Hepatic stellate cell (primary cell): ENCODE data around the gene AQP12B.
"Not testable (repeated sequence)": the region's sequence is repeated elsewhere in the genome, so short reads cannot be mapped to it uniquely, and the experiment has no call there.

Source experiments
- DNase-seq: peaks from one replicate; pipeline ENCODE4 v3.0.0; 2011; ENCODE audit warnings: low spot score

Gene AQP12B

DNA sequence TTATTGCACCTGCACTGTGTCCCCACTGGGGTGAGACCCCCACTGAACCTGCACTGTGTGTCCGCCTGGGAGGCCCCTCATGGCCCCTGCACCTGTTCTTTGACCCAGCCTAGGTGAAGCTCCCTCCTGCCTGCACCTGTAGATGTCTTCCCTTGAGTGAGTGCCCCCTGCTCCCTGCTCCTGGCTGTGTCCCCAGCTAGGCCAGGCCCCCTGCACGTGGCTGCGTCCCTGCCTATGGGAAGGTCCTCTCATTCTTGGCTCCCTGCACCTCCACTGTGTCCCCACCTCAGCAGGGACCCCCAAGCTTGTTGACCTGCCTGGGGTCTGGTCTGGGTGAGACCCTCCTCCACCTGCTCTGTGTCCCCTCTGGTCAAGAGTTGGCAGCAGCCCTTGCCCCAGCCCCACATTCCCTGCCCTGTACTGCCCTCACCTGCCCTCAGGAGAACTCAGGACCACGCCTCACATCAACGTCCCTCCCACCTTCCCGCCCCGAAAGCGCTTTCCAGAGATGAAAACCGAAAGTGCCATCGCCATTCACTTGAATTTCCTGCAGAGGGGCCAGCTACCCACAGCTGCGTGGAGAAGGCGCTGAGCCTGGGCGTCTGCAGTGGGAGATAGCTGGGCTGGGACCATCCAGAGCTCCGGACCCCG lies 769 bp upstream of the AQP12B start:
- not testable (repeated sequence) for DNase-seq

DNA sequence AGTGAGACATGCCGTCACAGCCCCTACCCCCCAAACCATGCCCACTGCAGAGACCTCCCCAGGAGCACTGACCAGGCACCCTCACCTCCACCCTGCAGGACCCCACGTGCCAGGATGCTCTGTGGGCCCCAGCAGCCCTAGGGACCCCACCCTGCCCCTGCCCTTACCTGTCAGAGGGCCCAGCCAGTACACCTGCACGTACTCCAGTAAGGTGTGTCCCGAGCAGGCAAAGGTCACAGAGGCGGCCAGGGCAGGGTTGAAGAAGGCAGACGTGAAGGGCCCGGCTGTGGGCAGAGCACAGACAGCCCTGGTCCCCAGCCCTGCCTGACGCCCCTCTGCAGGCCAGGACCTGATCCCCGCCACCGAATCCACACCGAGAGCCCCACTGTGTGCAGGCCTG lies 2.5 kb downstream of the AQP12B start:
- not testable (repeated sequence) for DNase-seq

DNA sequence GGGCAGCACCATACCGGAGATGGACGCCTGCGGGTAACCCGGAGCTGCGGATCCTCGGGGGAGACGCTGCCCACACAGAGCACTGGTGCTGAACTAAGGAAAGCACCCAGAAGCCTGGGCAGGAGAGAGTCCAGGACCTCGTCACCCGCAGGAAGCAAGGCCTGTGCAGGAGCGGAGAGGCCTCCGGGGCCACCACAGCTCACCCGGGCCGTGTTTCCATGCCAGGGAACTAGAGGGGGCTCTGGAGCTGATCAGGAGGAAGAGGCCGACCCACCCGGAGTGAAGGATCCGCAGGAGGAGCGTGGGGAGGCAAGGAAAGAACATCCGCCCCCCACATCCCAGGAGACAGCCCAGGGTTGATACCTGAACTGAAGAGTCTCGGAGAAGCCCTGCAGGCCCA lies 3.8 kb downstream of the AQP12B start:
- not testable (repeated sequence) for DNase-seq

DNA sequence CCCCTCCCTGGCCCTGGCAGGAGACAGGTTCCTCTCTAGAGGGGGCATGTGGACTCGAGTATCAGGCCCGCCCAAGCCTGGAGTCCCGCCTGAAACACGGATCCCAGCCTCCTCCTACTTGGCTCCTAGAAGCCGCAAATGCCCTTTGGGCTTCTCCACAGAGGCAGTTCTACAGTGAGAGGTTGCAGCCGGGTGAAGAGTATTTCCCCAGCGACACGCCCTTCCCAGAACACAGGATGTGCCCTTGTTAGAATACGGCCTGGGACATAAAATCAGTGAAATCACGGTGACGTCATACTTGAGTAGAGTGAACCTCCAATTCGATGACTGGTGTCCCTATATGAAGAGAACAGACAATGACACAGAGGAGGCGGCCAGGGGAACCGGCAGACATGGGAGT lies 4.6 kb downstream of the AQP12B start:
- not testable (repeated sequence) for DNase-seq

DNA sequence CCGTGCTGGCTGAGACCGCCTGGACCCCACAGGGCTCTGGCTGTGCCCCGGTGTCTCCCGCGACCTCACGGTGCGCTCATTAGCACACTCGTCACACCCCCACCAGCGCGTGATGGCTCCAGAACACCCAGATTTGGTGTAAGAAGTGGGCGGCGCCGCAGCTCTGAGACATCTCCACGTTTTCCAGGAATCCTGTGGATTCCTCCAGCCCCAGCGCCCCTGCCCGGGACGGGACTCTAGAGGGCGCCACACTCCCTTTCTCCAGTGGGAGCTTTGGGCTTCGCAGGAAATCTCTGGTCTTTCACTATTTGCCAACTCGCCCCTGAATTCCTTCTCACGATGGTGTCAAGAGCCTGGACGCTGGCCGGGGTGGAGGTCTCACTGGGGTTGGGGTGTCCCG lies 7.3 kb downstream of the AQP12B start:
- DNase-seq, result not testable (repeated sequence)

DNA sequence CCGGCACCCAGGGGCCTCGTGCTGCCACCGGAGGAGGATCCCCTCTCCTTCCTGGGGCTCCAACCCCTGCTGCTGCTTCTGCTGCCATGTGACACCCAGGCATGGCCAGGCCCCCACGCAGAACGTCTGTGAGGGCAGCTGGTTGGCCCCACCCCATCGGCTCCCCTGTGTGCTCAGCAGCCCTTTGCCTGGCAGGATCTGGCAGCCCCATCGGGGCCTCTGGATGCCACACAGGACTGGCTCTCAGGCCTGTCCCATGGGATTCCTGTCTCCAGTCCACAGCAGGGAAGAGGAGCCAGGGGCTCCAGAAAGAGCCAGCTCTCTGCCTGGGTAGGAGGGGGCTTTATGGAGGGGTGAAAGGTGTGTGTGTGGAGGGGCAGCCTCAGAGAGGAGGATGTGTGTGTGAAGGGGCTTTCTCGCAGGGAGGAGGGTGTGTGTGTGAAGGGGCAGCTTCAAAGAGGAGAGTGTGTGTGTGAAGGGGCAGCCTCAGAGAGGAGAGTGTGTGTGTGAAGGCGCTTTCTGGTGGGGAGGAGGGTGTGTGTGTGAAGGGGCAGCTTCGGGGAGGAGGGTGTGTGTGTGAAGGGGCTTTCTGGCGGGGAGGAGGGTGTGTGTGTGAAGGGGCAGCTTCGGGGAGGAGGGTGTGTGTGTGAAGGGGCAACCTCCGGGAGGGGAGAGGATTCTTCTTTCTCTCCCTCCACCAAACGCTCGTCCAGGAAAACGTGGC lies 8.1 kb downstream of the AQP12B start:
- DNase-seq, result not testable (repeated sequence)

DNA sequence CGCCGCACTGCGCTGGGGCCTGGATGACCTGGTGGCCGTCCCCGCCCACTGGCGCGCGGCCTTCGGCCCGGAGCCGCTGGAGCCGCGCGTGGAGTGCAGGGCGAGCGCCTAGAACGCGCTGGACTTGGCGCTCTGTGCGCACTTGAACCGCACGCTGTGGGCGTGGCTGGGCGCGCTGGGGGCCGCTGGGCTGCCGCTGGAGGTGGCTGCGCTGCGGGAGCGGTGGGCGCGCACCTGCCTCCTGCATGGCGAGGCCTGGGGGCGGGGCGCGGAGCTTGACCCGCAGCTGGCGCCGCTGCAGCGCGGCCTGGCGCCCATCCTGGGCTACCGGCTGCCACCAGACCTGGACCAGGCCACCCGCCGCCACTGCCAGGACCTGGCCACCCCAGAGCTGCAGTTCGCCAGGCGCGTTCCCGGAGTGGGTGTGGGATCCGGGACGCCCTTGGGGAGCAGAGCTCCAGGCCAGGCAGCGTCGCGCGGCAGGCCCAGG lies 9.9 kb downstream of the AQP12B start:
- no peak for DNase-seq

DNA sequence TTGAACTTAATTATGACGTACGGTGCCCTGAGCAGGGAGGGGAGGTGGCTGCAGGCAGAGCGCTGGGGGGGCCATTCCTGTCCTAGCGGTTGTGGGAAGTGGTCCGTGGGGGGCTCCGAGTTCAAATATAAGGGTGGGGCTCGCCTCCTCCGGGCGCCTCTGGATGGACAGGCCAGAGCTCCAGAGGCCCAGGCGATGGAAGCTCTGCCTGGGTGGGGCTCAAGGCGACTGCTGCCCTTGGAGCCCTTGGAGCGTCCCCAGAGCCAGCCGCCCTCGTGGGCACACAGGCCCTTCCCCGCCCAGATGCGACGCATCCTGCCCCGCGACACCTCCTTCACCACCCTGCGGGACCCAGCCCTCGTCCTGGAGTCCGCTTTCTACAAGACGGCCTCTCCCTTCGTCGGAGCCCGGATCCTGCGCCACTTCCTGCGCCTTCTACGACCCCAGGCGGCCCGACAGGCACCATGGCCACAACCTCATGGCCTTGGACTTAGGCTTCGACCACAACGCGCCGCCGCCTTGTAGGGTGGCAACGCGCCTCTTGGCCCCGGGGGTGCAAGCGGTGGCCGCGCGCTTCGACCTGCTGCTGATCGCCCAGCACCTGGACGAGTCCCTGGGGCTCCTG lies 10.5 kb downstream of the AQP12B start:
- no peak for DNase-seq

DNA sequence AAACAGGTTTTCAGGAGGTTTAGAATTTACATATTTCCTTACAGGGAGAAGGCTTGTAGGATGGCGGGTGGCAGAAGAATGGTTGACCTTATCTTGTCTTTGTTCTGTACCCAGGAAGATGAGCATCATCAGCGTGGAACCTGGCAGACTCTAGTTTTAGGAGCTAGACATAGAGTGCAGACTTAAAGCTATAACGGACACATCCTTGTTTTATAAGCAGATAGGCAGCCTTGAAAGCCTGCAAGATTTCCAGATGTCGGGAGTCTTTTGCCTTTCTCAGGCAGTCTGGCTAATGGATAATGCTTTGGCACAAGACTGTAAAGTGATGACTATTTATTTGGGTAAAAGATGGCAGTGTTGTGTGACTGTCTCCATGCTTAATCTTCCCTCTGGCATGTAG lies 11.7 kb downstream of the AQP12B start:
- no peak for DNase-seq

DNA sequence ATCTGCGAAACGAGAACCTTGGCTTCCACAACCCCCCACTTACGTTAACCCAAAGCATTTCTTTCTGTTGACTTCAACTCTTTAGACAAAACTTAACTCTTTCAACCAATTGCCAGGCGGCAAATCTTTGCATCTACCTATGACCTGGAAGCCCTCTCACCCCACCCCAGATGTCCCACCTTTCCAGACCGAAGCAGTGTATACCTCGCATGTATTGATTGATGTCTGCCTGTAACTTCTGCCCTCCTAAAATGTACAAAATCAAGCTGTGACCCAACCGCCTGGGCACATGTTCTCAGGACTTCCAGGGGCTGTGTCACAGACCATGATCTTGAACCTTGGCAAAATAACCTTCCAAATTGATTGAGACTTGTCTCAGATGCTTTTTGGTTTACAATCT lies 12.3 kb downstream of the AQP12B start:
- DNase-seq, result no peak

DNA sequence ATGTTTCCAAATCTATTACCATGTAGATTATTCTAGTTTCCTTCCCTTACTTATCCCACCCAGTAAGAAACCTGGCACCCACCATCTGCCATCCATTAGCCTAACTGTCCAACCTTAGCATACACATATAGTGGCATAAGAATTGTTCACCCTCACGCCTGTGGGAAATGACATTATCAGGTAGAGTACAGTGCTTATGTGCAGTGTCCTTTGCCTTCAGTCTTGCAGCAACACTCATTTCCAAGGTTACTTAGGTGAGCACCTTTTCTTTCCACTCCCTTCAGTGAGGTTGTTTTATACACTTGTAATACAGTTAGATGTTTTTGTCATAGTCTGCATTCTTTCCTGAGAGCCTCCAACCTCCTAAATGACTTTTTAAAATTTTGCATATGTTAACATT lies 18.1 kb downstream of the AQP12B start:
- DNase-seq, result no peak

DNA sequence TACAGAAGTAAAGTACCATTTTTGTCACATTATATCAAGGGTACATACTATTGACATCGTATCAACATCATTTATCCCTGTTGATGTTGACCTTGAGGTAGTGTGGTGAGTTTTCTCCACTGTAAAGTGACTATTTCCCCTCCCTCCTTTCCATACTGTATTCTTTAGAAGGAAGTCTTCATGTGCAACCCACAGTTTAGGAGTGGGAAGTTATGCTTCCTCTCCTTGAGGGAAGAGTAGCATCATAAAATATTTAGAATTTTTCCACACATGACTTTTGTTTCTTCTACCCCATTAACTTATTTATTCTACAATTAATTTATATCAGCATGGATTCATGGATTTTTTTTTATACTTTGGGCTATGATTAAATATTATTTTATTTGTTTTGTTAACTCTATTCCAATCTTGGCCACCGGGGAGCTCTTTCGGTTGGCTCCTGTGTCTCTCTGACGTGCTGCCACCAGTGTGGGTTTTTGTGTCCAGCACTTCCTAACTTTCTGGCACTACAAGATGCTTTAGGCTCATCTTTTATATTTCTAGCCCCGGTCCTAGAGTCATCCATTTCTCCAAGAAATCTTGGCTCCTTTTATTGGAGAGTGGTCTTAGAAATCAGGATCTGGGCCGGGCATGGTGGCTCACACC lies 19.0 kb downstream of the AQP12B start:
- no peak for DNase-seq

DNA sequence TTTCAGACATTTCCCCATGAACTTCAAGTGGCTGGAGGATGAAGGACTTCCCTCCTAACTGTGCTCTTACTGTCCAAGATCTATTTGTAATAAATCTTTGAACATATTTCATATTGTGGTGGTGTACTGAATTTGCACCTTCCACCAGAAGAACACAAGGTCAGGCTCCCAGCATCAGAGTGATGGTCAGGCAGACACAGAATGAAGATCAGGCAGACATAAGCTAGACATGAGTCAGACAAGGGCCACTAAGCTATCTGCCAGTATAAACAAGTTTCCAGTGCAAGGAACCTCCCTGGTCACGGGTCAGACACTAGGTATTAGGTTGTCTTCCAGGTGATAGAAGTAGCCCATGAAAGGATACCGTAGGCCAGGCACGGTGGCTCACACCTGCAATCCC lies 20.0 kb downstream of the AQP12B start:
- DNase-seq, result no peak

DNA sequence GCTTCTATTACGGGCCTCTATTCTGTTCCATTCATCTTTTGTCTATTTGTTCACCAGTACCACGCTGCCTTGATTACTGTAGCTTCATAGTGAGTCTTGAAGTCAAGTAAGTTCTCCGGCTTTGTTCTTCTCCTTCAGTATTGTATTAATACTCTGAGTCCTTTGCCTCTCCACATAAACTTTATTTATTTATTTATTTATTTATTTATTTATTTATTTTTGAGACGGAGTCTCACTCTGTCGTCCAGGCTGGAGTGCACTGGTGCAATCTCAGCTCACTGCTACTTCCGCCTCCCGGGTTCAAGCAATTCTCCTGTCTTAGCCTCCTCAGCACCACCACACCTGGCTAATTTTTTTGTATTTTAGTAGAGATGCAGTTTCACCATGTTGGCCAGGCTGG lies 22.8 kb downstream of the AQP12B start:
- DNase-seq, result not testable (repeated sequence)

DNA sequence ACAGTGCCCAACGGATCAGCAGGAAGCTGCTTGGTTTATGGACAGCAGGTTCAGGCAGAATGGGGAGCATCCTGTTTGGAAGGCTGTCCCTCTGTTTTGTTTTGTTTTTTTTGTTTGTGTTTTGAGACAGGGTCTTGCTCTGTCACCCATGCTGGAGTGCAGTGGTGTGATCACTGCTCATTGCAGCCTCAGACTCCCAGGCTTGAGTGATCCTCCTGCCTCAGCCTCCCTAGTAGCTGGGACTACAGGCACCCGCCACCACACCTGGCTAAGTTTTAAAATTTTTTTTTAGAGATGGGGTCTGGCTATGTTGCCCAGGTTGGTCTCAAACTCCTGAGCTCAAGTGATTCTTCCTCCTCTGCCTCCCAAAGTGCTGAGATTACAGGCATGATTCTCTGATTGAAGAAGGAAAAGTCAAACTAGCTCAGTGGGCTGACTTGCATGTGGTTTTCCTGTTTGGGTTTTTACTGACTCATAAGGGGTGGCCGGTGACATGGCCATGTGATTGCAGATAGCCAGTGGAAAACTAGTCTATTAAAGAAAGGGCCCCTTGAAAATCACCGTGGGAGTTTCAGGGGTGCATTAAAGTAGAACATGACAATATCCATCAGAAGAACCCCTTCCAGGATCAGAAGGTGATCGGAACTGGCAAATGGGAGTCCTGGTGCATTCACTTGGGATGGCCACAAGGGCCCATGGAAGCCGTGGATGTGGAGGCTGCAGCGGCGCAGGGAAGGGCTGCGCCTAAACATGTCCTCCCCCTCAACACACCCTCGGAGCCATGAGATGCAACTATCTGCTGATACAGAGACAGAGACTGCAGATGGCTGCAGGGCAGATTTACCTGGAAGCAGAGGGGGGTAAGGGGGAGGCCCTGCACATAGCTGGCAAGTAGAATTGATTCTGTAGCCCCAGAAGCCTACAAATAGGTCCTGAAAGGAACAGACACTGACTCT lies 26.5 kb downstream of the AQP12B start:
- DNase-seq, result peak; percentile 60

DNA sequence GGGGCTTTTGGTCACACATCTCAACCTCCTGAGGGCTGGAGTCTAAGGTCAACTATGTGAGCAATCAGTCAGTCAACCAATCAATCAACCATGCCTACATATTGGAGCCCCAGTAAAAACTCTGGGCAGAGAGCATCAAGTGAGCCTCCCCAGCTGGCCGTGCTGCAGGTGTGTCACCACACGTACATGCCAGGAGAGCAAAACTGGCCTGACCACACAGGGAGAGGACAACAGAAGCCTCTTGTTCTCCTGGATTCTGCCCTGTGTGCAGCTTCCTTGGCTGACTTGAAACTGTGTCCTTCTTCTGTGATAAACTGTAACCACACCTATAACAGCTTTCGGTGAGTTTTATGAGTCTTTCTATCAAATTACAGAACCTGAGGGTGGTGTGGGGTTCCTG lies 31.5 kb downstream of the AQP12B start:
- DNase-seq, result no peak

DNA sequence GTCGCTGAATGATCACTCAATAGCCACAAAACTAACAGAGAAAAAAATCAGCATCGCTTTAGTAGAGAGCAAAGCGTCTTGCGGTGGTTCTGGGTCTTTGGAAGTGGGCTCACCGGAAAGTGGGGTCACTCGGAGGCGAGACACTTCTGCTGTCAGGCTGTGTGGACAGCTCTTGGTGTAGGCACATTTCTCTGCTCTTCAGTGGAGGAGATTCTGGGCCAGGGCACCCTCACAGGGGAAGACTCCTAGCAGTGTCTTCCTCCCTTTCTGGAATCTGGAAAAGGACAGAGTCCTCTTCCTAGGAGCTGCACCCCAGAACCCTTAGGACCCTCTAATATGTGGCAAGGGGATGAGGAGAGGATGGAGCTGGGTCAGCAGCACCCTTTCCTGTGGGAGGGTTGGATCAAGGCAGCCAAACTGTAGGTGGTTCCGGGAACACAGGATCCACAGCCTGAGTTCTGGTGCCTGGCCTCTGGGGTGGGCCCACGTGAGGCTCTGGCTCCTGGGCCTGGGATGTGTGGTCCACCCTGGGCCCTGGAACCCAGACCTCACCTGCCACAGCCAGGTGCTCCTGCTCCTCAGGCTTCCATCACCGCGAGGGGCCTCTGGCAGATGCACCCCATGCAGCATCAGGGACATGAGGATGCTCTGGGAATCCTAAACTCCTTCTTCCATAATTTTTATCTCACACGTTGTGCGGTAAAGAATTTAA lies 32.3 kb downstream of the AQP12B start:
- no peak for DNase-seq

DNA sequence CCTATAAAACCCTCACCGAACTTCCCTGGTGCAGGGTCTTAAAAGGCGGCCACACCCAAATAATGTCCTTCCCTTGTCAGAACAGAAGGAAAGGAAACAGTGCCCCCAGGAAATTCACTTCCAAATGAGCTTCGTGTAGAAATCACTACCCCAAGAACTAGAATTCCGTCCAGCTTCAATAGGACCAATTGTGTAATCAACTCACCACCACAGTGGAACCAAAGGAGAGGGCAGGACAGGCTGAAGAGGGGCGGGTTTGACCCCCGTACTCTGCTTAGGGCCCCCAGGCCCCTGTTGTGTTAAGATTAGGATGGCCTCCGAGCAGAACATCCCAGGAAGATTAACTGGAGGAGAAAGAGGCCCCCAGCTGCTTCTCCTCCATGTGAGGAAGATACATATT lies 33.4 kb downstream of the AQP12B start:
- DNase-seq, result no peak

DNA sequence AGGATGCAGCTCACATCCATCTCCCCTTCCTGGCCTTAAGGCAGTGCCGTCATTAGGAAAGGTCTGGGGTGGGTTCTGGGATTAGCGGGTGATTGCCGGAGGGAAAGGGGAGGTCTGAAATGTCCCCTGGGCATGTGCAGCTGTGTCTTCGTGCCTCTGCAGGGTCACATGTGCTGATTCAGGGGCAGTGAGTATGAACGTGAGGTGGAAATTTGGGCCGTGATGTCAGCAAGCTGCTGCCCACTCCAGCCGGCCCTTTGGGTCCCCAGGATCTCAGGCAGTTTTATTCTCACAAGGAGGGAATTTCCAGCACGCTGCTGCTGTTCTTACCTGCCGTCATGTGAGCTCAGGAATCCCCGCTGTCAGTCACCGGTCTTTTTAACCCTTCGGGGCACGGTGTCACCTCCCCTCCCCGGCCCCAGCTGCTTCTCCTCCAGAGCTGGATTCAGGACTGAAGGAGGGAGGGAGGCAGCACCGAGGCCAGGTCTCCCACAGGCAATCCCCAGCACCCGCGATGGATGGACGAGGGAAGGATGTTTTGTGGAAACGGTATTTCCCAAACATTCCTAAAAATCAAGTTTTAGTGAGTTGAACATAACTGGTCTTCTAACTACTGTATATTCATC lies 33.9 kb downstream of the AQP12B start:
- DNase-seq, result no peak

DNA sequence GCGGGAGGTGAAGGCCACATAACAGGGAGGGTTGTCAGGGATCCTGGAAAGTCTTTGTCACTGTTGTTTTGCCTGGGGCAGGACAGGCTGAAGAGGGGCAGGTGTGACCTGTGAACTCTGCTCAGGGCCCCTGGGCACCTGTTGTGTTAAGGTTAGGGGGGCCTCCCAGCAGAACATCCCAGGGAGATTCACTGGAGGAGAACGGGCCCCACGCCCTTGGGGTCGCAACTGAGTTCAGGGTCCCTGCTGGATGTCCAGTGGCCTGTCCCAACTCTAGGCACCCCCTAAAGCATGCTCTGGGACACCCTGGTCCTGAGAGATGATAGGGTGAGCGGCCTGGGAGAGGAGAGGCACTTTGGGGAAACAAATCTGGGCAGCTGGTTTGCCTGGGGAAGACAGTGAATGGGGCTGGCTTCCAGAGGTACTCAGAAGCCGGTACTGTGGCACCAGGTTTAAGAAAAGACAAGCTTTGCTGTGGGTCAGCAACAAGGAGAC lies 34.5 kb downstream of the AQP12B start:
- no peak for DNase-seq
